Panc1 (cell line): ENCODE measurements around the gene CLDN1. TPM values are rescaled to one million over a fixed set of nuclear protein-coding genes. Genes with fewer than 3 reads are reported as not detected.

Source experiments
- ATAC-seq: fragments of 200-7000 bp; cut with Tn5 transposase; 2 replicates; pipeline ENCODE4 v1.9.1; 2020; ENCODE audit warnings: mild to moderate bottlenecking, moderate library complexity
- BruUV-seq: library from RNA; stranded (reverse); fragments of 400-500 nt; replicated peaks from 2 replicates; lab custom pipeline; 2021; lab: Mats Ljungman, UMichigan
- CTCF ChIA-PET: fragments of 300-600 bp; sonication (Branson Sonifier 250); formaldehyde crosslinking; loops from one replicate; lab custom pipeline; 2022; ENCODE audit warnings: antibody characterized with exemption; lab: Charles Lee
- POLR2A ChIA-PET: fragments of 300-600 bp; sonication (Branson Sonifier 250); formaldehyde crosslinking; loops from one replicate; lab custom pipeline; 2022; ENCODE audit warnings: antibody characterized with exemption; lab: Charles Lee
- DNase-seq: peaks from one replicate; pipeline ENCODE4 v3.0.0-alpha.2; 2010; ENCODE audit warnings: low read depth, low spot score
- H3K27ac ChIP-seq: 2 replicates; pipeline ENCODE4 v1.5.1; 2011; ENCODE audit warnings: mild to moderate bottlenecking, low read length, inconsistent platforms
- H3K27me3 ChIP-seq: fragments of 200-500 bp; sonication (Bioruptor generic); 2 replicates; pipeline ENCODE4 v1.6.0; 2014; ENCODE audit warnings: low read length, inconsistent platforms; ENCODE audit not compliant: control insufficient read depth, insufficient read depth
- H3K36me3 ChIP-seq: fragments of 200-500 bp; sonication (Bioruptor generic); 2 replicates; pipeline ENCODE4 v1.5.1; 2014; ENCODE audit warnings: inconsistent platforms, mild to moderate bottlenecking, low read length, moderate library complexity; ENCODE audit not compliant: control insufficient read depth, insufficient read depth
- H3K4me1 ChIP-seq: 2 replicates; pipeline ENCODE4 v1.5.1; 2011; ENCODE audit warnings: inconsistent platforms, mild to moderate bottlenecking, low read length, moderate library complexity; ENCODE audit not compliant: control insufficient read depth, insufficient read depth
- H3K4me3 ChIP-seq, 2 experiments: 2 replicates each; pipeline ENCODE4 v1.5.1; 2011 to 2012; ENCODE audit warnings: low read depth in 2 of 2, low read length in 2 of 2, mild to moderate bottlenecking in 2 of 2, inconsistent platforms in 1 of 2, moderate library complexity in 1 of 2
- H3K9me3 ChIP-seq: fragments of 200-500 bp; sonication (Bioruptor generic); 2 replicates; pipeline ENCODE4 v1.5.1; 2014; ENCODE audit warnings: low read depth, mild to moderate bottlenecking, inconsistent platforms, low read length, moderate library complexity; ENCODE audit not compliant: control insufficient read depth, insufficient read depth
- CTCF ChIP-seq: fragments of 450-650 bp; IDR thresholded peaks from 2 replicates; pipeline ENCODE4 v1.5.1; 2017; ENCODE audit warnings: mild to moderate bottlenecking
- POLR2AphosphoS5 ChIP-seq: IDR thresholded peaks from 2 replicates; pipeline ENCODE4 v1.6.1; 2012; ENCODE audit warnings: mild to moderate bottlenecking, low read depth, low read length, moderate library complexity
- REST ChIP-seq, 2 experiments: IDR thresholded peaks; 2 replicates each; pipeline ENCODE4 v1.6.1; 2011 to 2012; ENCODE audit warnings: low read depth in 2 of 2, control low read depth in 1 of 2, low read length in 1 of 2, mild to moderate bottlenecking in 1 of 2, moderate library complexity in 1 of 2; ENCODE audit not compliant: insufficient read depth in 1 of 2
- SIN3A ChIP-seq: IDR thresholded peaks from 2 replicates; pipeline ENCODE4 v1.6.1; 2012; ENCODE audit warnings: low read depth, mild to moderate bottlenecking, low read length, moderate library complexity, borderline replicate concordance; ENCODE audit not compliant: insufficient read depth
- TCF7L2 ChIP-seq: IDR thresholded peaks from 2 replicates; pipeline ENCODE4 v1.6.1; 2011; ENCODE audit warnings: mild to moderate bottlenecking, low read depth, low read length, inconsistent platforms
- in situ Hi-C: cut with HindIII; loops from 2 replicates; pipeline ENCODE4 v1.10.0; 2016; ENCODE audit warnings: low sequenced_read_pairs, low pct_unique_long_range_greater_than_20kb
- intact Hi-C: fragments of 100-400 bp; cut with micrococcal nuclease; formaldehyde crosslinking; loops from one replicate; pipeline ENCODE4 v1.10.0; 2022; ENCODE audit not compliant: unreplicated experiment
- total RNA-seq: library from RNA; stranded (reverse); gene quantifications from one replicate; pipeline ENCODE4 v1.2.1, GENCODE V29; 2021; ENCODE audit not compliant: unreplicated experiment

Gene CLDN1
- total RNA-seq, 1 experiment from 2014 or later, result 30.9 TPM

GRCh38 chr3:190357468-190357867 is 35.2 kb upstream of the CLDN1 start:
- Histone ChIP-seq H3K9me3 (peaks cover 10% of the 10 kb centered on the region; the same call in 1 of the 2 replicates), H3K36me3 (no peaks in the 10 kb centered on the region), H3K27ac (peak overlapping the region; percentile 15; the same call in 1 of the 2 replicates), H3K4me3 (no peak overlapping the region), H3K4me1 (0 out of 2 replicates have a peak, but pooled peaks cover 3% of the 10 kb centered on the region), H3K27me3 (no peaks in the 10 kb centered on the region)
- in situ Hi-C loops, result no loop called here
- intact Hi-C loops, result no loop called here
- DNase-seq (no peak), ATAC-seq (no peak)
- TF ChIP-seq CTCF (no peak), REST (IDR thresholded peaks at IDR 0.05; ENCODE audit: insufficient read depth in 1 of 2, low read depth in 2 of 2, low read length in 1 of 2) (no peak)
- ChIA-PET POLR2A (interaction anchor here (0.7 kb wide), 1 partner anchor 45 kb away, joined by 4 read pairs; no protein-coding TSS in a partner anchor), CTCF (no interaction called here)
- BruUV-seq, result no TSS peak

DNA sequence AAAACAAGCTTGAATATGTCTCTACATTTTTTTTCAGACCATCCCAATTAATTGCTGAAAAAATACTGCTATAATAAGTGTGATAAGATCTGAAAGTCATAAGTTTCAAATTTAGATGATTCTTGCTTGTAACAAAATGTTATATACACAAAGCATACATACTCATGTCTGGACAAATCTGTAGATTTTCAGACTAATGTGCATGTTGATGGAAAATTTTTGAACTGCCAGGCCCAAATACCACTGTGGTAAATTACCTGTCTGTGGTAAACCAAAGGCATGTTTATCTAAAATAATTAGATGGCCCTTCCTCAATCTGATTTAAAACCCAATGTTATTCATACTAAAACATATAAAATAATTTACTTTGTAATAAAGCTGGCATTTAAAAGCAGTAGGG is 34.0 kb upstream of the CLDN1 start:
- no peak for TF ChIP-seq CTCF
- no peak for TF ChIP-seq TCF7L2
- TF ChIP-seq REST (IDR thresholded peaks at IDR 0.05; ENCODE audit: insufficient read depth in 1 of 2, low read depth in 2 of 2, low read length in 1 of 2), result no peak
- TF ChIP-seq SIN3A, result no peak
- TF ChIP-seq POLR2AphosphoS5, result no peak
- BruUV-seq, result no TSS peak
- H3K27ac ChIP-seq, result no peak overlapping the region
- POLR2A ChIA-PET, result no interaction called here
- DNase-seq (no peak), ATAC-seq (no peak)
- CTCF ChIA-PET, result no interaction called here
- H3K4me1 ChIP-seq, result 0 out of 2 replicates have a peak, but pooled peaks cover 3% of the 10 kb centered on the region
- intact Hi-C loops, result no loop called here
- H3K9me3 ChIP-seq, result peaks cover 10% of the 10 kb centered on the region; the same call in 1 of the 2 replicates
- H3K4me3 ChIP-seq, result no peak overlapping the region
- no peaks in the 10 kb centered on the region for H3K36me3 ChIP-seq
- no peaks in the 10 kb centered on the region for H3K27me3 ChIP-seq
- in situ Hi-C loops, result no loop called here
